Hematopoietic multipotent progenitor cell (in vitro differentiated cells): ENCODE results near the gene MTHFD1L. TPM values are rescaled to one million over a fixed set of nuclear protein-coding genes. Genes with fewer than 3 reads are reported as not detected.

Experiments
- DNase-seq, 3 donors: peaks; one replicate each; pipeline ENCODE4 v3.0.0-alpha.2; 2011 to 2015; ENCODE audit warnings: low read depth in 2 of 3, low spot score in 2 of 3
- total RNA-seq: library from RNA; depleted of rRNA; stranded (reverse); fragments of >200 nt; gene quantifications from one replicate; pipeline ENCODE4 v1.2.3, GENCODE V29; 2012

Gene MTHFD1L
- total RNA-seq, 1 donor: 9.2 TPM

DNA sequence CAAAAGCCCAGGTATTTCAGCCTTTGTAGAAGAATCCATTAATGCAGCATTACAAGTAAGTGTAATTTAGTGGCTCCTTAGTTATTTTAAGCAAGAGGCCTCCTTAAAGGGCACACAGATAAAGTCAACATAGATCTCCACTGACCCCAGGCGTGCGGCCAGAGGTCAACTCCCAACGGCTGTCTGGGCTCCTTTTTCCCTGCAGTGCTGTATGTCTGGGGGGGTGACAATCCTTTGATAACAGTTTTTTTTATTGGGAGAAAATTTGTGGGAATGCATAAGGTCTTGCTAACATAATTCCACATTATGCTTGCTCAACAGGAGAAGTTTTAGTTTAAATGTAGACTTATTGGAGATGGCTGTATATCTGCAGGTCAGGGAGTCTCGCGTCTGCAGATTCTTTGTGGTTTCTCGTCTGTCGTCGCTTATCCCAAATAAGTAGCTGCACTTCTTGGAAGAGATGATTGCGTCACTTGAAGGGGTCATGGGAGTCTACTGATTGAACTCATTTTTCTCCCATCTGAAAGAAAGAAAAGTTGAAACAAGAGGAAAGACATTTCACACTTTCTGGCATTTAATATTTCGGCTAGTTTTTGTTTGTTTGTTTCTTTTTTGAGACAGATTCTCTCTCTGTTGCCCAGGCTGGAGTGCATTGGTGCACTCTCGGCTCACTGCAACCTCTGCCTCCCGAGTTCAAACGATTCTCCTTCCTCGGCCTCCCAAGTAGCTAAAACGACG is 222.5 kb downstream of the MTHFD1L start:
- no peak for DNase-seq

DNA sequence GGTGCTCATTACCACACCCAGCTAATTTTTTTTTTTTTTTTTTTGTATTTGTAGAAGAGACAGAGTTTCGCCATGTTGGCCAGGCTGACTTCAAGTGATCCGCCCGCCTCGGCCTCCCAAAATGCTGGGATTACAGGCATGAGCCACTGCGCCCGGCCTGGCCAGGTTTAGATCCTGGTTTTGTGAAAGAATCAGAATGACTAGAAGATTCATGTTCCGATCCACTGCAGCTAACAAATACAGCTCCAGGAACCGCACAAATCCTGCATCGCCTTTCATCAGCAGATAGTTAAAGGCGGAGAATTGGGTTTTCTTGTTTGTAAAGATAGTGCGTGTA is 223.1 kb downstream of the MTHFD1L start:
- DNase-seq: no peak

DNA sequence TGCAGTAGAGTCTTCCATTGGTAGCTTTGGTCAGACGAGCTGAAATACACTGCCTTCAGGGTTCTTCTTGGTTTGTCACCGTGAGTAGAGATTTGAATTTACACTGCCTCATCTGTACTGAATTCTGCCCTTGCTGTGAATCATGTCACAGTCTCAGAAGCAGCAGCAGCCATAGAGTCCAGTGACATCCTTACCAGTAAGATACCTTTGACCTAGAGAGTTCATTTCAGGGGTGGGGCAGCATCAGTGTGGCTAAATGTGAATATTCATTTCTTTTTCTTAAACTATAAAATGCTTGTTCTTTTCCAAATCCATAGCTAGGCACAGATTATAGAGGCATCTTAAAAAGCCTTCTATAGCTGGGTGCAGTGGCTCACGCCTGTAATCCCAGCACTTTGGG is 223.5 kb downstream of the MTHFD1L start:
- no peak for DNase-seq

DNA sequence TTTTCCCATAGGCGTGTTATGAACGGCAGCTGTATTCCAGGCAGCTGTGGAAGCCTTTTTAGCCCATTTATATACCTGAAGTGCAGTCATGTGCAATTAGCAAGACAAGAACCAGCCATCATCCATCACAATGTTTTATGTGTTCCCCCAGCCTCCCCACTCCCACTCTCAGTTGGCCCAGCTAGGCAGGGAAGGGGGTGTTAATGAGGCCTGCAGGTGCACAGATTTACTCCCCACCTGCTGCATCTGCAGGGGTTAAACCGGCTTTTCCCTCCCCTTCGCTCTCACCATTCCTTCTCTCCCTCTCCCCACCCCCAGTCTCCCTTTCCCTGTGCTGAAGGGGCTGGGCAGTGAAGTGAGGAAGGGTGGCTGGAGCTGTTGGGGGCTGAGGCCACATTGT is 224.5 kb downstream of the MTHFD1L start:
- no peak for DNase-seq

DNA sequence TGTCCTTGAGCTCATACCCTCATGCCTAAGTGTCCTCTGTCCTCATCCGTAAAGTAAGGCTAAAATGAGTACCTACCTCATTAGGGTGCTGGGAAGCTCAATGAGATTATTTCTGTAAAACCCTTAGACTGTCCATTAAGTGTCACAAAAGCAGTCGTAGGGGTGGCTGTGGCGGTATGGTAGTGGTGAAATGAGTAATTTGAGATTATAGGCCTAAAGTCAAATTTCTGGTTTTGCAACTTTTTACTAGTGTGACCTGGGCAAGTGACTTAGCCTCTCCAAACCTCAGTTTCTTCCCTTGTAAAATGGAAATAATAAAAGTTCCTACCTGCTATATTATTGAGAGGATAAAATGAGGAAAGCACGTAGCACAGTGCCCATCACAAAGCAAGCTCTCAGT is 226.1 kb downstream of the MTHFD1L start:
- no peak for DNase-seq

DNA sequence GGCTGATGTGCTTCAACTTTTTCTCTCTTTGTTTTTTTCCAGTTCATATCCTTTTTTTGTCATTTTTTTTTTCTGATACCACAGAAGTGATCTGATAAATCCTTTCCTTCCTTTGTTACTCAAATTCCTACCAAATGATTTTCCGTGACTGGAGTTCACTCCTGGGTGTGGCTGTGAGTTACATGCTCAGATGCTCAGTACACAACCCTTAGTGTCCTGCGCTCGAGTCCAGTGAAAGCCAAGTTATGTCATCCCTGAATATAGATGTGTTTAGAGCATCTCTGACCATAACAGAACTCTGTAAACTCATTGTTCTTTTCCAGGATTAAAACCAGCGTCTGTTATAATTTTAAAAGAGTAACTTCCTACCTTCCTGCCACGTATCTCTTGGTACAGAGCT is 227.1 kb downstream of the MTHFD1L start:
- DNase-seq: no peak

DNA sequence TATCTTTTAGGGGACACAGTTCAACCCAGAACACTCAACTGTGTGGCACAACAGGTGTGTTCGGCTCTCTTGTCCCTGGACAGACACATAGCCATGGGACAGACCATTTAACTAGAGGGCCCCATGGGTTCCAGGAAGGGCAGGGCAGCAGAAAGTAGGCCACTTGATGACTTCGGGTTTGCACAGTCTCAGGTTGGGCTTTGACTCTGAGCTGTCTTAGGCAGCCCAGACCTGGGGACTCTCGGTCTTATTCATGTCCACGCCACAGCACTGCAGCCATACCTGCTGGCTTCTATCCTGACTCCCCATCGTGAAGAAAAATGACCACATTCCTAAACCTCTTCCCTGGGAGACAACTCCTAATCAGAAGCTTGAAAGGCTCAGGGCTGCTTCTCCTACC is 228.2 kb downstream of the MTHFD1L start:
- DNase-seq: no peak

DNA sequence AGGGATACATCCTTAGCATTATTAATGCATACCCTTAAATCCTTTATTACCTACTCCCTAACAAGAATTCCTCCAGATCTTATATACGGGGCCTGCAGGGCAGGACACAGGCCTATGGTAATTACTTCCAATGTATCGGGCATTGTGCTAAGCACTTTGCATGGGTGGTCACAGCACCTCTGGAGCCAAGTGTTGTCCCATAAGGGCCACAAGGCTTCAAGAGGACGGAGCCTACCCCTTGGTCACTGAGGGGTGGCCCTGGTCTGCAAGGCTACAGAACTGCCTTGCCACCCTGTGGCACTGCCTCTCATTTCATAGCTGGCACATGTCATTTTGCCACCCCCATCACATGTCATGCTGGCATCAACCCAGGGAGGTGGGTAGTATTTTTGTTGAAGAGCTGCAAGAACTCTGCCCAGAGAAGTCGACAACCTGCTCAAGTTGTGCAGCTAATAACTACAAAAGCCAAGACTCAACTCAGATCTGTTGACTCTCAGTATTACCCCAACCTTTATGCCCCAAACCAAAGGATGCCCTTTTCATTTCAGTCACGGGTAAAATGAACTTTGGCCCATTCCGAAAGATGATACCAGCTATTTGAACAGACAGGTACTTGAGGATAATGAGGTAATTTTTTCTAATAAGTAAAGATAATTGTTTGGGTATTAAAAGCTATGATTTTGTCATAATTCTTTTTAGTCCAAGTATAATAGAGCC is 230.2 kb downstream of the MTHFD1L start:
- DNase-seq: no peak

DNA sequence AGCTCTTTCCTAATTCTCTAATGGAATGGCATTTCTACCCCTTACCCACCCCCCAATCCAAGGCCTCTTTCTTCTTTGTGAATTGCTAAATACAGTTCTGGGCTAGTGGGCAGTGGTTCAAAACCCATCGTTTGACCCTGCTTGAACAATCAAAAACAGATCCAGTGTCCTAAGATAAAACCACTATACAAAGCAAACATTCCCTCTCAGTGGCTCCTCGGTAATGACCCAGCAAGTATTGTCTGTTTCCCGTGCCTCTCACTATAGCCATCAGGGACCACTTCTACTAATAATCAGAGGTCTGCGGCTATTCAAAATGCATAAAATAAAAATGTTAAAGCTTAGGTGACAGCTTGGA is 230.7 kb downstream of the MTHFD1L start:
- DNase-seq: no peak

DNA sequence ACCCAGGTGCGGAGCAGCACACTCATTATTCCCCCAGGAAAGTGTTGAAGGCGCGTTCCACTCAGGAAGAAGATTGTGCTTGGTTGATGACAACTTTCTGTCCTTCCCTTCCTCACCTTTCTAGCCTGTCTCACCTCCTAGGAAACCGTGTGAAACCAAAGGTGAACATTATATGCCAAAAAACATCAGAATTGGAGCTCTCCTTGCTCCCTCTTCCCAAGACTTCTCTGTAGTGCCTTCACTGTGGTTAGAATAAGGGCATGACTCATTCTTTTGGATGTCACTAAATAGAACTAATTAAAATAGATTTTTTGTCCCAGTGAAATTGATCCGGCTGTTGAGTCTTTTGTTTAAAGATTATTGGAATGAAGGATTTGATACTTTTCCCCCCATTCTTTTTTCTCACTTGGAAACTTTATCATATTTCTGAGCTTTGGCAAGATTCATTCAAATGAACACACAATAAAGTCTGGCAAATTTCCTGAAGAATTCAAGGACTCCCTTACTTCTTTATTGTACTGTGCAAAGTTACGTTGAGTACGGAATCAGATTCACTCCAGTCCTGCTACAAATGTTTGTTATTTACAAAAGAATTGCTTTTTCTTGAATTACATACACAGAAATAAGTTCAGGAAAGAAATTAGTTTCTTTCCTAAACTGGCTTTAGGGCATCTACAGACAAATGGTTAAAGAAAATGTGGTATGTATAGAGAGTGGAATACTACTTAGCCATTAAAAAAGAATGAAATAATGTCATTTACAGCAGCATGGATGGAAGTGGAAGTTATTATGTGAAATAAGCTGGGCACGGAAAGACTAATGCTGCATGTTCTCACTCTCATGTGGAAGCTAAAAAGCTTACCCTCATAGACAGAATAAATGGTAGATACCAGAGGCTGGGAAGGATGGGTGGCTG is 231.4 kb downstream of the MTHFD1L start:
- no peak for DNase-seq

DNA sequence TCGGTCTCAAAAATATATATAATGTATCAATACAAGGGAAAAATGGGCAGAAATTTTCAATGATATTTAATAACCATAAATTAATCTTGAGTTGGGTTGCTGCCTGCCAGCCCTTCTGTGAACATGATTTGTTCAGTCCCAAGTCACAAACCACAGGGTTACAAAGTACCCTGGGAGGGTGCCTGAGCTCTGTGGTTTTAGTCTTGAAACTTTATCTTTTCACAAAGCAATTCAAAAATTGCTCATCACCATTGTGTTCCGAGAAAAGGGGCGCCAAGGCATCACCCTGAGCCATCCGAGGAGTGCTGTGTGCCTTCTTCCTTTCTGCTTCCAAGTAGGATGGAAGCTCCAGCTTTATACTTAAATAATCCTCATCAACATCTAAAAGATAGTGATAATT is 232.7 kb downstream of the MTHFD1L start:
- no peak for DNase-seq

DNA sequence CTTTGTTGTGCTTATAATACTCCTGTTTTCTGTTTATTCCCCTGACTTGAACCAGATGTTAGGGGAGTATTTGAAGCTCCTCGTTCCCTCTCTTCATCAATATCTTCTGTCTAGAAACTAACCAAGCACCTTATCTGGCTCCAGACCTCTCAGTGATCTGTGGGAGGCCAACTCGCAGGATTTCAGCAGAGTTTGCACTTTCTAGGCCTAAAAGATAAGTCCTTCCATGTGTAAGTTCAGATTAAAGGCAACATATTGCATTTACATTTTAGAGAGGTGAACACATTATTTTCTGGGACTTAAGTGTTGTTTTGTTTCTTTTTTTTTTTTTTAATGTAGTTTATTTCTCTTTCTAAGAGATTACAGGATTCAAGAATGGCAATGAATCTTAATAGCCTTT is 234.8 kb downstream of the MTHFD1L start:
- DNase-seq: no peak

DNA sequence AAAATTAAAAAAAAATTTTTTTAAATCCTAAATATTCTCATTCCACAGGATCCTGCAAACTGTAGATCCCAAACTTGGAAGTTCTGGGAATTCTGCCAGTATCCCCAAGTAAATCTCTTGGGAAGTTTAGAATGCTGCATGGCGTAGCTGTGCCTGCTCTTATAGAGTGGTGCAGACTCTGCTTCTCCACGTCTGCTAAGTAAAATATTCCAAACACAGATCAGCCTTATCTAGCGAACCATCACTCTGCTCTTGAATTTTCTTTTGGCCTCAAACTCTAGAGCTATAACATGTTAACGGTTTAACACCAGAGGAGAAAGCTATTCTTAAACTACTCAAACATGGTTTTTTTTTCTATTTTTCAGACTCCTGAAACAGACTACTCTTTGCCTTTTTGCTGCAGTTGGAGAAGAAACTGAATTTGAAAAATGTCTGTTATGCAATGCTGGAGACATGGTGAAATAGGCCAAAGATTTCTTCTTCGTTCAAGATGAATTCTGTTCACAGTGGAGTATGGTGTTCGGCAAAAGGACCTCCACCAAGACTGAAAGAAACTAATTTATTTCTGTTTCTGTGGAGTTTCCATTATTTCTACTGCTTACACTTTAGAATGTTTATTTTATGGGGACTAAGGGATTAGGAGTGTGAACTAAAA is 235.8 kb downstream of the MTHFD1L start:
- no peak for DNase-seq

DNA sequence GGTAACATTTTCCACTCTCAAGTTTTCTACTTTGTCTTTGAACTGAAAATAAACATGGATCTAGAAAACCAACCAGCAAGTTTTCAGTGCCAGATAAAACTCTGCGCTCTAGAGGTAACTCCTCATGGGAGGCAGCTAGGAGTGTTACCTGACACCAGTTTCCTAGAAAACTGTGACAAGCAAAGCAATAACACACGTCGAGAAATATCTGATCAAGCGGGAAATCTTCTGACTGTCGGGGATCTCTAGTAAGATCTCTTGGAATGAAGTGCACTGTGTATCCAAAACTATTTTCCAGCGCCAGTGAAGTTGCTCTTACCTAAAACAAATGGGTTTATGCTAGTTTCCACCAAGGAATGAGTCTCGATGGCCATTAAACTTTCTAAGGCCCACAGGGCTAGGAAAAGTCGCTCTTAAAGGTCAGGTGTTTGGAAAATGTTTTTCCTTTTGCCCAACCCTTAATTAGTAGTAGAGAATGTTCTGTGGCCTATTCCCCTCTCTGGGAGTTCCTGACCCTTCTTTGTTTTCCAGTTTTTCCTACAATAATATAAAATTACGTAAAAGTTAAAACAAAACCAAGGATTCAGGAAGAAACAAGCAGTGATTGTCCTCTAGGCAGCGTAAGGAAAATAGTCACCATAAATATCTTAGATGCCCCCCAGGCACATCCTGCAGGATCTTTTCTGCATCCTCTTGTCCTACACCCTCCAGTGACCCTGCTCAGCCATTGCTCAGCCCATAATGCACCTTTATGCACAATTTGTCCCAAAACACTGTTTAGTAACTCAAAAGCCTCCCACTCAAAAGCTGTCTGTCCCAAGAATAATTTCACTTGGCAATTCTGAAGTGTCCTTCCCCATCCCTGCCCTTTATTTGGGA is 236.6 kb downstream of the MTHFD1L start:
- DNase-seq: no peak

DNA sequence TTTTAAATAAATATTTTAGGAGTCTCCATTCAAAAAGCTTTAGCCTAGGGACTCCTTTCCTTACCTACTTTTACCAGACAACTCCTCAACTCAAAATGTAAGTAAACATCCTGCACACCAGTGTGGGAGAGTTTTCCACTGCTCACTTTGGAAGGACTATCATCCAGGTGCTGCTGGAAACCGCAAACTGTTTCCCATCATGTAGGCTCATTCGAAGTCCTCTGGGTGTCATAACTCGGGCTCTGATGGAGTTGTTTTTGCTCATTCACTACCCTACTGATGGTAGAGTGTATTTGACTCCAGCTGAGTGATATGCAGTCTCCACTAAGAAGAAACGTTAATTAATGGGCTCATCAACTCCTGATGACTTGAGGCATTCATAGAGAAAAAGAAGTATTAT is 237.8 kb downstream of the MTHFD1L start:
- DNase-seq: no peak

DNA sequence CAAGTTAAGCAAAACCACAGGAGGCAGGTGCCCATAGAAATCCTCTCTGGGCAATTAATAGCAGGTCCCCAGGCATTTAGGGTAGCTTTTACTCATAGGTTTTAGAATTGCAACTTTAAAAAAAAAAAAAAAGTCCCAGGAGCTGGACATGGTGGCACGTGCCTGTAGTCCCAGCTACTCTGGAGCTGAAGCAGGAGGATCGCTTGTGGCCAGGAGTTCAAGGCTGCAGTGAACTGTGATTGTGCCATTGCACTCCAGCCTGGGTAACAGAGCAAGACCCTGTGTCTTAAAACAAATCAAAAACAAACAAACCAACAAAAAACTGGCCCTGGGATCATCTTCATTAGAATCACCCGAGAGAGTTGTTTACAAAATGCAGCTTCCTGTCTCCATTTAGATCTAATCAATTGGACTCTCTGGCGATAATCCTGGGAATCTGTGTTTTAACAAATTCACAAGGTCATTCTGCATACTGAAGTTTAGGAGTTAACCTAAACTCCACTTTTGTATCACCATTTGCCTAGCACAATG is 242.5 kb downstream of the MTHFD1L start:
- DNase-seq: no peak

DNA sequence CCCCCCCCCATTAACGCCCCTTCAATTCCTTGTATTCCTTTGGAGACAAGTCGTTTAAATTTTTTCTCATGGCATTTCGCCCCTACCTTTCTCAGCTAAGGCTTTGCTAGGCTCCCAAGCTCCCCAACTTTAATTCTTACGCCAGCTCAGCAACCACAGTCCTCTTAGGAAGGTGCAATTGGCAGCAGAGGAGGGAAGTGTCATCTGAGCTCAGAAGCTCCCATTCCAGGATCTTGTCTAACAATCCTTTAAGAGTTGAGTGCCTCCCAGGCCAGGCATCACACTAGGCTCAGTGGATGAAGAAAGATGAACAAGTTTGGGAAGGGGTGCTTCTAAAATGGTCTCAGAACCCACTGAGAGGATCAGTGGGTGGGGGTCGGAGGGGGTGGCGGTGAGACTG is 243.0 kb downstream of the MTHFD1L start:
- no peak for DNase-seq

DNA sequence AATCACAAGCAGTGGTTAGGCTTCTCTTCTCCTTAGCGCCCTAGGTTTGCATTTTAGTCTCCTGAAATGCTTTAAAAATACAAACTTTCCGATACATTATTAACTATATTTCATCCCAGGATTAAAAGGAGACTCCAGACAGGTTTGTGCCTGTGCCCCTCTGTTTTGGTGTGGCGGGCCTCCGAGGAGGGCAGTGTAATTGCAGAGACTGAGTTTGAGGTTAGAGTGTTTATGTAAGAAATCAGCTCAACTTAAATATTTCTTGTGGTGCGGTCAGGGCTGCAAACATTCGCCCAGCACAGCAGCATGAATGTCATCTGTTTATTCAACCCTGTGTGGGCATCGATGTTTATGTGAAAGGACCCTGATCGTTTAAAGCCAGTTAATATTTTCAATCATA is 243.9 kb downstream of the MTHFD1L start:
- no peak for DNase-seq

DNA sequence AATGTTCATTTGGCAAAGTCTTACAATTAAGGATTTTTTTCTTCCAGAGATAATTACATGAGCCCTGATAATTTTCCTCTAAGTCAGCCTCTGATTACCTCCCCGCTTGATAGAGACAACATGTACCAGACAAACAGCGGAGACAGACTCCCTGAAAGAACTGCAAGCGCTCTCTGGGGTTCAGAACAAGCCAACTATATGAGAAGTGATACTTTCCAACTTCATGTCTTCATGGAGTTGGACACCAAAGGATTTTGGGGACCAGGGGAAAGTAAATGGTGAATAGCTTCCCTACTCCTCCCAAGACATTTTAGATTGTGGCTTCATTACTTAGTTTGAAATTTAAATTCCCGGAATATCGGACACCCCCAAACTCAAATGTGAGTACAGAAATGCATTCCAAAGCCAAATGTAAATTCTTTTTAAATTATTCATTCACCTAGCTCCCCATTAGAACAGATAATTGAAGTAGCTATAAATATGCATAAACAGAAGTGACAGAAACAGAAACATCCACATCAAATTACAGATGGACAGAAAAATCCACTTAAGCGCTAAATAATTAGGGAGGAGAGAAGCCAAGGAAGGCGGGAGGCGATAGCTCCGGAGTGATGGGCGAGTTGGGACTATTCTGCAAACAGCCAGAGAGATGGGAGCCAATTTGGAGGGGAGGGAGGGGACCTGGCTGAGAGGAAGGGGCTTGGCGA is 244.5 kb downstream of the MTHFD1L start:
- no peak for DNase-seq
